DMS 273 (cell line): ENCODE measurements around the gene OSBPL1A.

Experiments
- DNase-seq: peaks from one replicate; lab custom pipeline; 2025; ENCODE audit not compliant: unreplicated experiment; lab: John Stamatoyannopoulos, UW

Gene OSBPL1A

GRCh38 chr18:24138409-24138788 lies 259.2 kb downstream of the OSBPL1A start:
- DNase-seq = no peak

DNA sequence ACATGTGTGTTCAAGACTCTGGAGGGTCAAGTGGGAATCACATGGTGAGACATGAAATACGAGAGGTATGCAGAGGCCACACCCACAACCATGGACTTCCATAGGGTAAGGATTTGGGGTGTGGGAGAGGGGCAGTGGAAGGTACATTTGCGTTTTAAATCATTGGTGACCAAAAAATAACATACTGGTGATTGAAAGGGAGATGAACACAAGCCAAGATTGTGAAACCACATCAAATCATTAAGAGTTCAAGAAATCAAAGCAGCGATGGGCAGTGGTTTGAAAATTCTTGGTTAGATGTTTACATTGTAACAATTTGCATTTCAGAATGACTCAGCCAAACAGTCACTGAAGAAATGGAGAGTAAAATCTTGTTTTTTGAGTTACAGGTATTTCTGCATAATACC lies 260.7 kb downstream of the OSBPL1A start:
- DNase-seq = peak; percentile 24

DNA sequence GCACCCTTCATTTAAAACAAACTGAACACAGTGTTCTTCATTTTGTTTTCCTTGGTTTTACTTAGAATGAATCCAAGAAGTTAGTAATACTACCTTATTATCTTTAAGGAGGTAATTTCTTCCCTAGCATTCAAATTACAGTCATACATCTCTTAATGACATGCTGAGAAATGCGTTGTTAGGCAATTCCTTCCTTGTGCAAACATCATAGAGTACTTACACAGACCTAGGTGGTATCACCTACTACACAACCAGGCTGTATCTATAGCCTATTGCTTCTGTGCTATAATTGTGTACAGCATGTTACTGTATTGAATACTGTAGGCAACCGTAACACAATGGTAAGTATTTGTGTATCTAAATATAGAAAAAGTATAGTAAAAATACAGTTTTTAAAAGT lies 267.1 kb downstream of the OSBPL1A start:
- no peak for DNase-seq

- no peak for DNase-seq
Observed at GRCh38 chr18:24128700-24129099, 268.9 kb downstream of the OSBPL1A start.

- DNase-seq = no peak
Observed at GRCh38 chr18:24127735-24128134, 269.9 kb downstream of the OSBPL1A start.

DNA sequence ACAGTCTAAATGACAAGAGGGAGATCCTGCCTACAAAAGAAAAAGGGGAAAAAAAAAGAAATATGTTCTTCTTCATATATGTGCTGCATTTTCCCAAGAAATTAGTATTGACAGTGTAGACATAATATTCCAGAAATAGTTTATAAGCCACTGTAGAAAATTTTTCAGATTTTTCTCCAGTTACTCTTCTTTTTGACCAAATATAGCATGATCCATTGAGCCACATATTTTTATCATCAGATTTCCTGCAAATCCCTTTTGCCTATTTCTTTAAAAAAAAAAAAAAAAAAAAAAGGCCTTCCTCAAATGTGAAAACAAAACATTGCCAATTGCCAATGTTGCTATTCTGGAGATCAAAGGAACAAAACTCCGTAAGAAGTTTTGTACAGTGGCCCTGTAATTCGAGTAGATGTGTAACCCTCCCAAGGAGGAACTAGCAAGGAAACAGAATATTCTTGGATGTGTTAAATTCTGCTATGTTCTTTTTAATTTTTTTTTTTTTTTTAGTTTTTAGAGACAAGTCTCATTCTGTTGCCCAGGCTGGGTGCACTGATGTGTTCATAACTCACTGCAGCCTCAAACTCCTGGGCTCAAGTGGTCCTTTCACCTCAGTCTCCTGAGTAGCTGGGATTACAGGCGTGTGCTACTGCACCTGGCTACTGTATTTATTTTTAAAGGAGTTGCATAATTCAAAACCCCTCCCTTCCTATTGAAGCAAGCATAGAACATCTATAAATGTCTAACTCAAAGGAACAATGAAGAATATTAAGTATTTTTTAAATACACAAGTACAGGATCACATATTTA lies 271.3 kb downstream of the OSBPL1A start:
- DNase-seq = no peak

DNA sequence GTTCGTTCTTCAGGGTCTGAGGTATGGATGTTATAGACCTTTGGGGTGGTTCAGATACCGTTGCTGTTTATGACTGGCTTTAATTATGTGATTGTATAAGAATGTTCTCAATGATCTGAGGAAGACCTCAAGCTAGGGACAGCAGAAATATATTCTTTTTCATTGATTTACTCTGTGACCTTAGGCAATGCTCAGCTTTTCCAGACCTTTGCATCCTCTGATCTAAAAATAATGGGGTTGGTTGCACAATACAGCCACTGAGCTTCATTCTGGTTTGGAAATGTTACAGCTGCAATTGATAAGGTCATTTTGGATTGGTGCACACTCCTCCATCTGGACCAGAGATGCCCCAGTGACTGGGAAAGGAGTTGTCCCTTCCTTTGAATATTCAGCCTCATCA lies 276.0 kb downstream of the OSBPL1A start:
- DNase-seq = no peak

DNA sequence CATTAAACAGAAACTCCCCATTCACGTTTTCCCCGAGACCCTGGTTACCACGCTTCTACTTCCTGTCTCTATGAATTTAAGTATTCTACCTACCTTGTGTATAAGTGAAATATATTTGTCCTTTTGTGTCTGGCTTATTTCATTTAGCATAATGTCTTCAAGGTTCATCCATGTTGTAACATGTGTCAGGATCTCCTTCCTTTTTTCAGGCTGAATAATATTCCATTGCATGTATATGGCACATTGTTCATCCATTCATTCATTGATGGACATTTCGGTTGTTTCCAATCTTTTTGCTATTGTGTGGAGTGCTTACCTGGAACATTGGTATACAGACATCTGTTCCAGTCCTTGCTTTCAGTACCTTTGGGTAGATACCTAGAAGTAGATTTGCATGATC lies 276.9 kb downstream of the OSBPL1A start:
- DNase-seq = no peak

- peak; percentile 87 for DNase-seq
Observed at GRCh38 chr18:24118750-24119577, 278.7 kb downstream of the OSBPL1A start.

DNA sequence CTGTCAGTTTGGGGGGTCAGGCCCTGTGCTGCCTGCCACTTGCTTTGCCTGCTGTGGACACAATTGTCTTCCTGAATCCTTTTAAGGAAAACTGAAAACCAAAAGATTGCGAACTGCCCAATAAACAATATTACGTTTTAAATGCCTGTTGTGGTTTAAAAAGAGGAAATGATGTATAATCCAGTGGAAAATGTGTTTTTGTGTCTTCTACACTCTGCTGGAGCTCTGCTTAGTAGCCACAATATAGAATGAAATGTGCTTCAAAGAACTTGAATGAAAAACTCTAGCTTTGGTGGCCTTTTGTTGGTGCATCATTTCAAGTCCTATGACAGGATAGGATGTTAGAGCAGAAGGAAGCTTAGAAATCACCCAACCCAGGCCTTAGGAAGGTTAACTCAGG lies 282.0 kb downstream of the OSBPL1A start:
- no peak for DNase-seq

GRCh38 chr18:24114924-24115549 lies 282.6 kb downstream of the OSBPL1A start:
- DNase-seq = no peak

DNA sequence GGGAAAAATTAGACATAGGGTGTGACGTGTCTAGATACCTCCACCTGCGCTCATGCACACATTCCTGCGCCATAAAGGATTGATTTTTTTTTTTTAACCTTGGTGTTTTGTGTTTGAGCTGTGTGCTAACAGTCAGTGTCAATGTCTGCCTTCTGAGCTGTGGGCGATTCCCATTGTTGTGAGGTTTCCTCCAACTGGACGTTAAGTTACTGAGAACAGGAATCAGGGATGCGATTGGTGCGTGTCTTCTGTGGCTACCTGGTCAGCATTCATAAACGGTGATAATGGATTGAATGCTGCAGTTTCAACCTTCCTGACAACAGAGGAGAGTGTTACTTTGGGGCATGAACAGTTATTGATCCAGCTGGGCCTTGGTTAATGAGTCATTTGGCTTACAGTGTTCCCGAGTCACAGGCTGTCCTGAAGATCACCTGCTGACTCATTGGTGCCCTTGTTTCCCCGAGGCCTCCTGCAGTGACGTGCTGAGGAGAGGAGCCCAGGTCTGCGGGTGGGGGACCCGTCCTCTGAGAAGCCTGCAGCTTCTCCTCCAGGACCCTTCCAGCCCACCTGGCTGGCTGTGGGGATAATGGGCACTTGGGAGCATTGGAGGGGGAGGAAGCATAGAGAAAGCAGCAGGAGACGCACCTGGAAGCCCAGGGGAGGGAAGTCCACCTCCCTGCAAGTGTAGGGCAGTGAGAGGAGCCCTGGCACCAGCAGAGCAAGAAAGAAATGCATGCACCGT lies 284.6 kb downstream of the OSBPL1A start:
- no peak for DNase-seq

GRCh38 chr18:24112464-24112863 lies 285.2 kb downstream of the OSBPL1A start:
- no peak for DNase-seq
